Stimulated activated CD4-positive, alpha-beta T cell treated with anti-CD3 and anti-CD28 coated beads, Interleukin-12 subunit alpha, Interleukin-12 subunit beta, amount 100 ng/mL, for 4 hours (primary cell): ENCODE data around the gene SFXN4.

Experiments
- DNase-seq: peaks from one replicate; pipeline ENCODE4 v3.0.0-alpha.2; 2020

Gene SFXN4

DNA sequence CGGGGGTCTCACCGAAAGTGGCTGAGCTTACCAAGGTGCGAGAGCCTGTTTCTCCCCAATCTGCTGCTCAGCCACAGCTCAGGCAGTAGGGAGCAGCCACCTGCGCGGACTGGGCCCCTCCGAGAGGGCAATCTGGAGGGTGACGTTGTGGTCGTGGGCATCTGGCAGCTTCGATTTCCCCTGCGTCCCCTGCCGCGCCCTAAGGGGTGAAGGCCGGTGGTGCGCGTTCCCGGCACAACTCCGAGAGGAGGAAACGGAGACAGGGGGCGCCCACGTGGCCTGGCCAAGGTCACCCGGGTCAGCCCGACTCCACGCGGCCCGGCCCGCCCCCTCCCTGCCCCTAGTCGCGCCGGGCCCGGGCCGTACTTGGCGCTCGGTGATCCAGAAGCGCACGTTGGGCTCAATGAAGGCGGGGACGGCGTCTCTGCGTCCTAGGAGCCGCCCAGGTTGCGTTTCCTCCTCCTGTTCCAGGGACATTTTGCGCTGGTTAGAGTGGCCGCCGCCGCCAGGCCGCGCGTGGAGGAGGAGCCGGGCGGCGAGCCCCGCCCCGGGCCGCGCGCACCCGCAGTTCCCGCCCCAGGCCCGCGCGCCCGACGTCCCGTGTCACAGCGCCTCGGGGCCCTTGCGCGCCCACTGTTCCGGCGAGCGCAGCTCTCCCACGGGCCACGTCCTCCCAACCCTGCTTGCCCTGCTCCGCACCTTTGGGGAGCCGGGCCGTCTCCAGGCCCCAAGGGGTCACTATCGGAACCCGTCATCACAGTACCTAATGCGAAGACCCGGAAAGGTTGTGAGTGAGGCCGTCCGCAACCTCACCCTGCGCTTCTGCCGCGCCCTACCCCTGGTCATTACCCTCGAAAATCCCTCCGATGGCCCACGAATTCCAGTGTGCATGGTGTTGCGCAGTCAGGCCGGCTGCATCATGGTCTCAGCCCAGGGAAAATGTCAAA lies at the start of gene SFXN4:
TSS of gene SFXN4 (minus strand) at position 544 of the 947 bp plus-strand sequence. CDS start at position 477, 67 bp downstream.
- peak; percentile 80 for DNase-seq

DNA sequence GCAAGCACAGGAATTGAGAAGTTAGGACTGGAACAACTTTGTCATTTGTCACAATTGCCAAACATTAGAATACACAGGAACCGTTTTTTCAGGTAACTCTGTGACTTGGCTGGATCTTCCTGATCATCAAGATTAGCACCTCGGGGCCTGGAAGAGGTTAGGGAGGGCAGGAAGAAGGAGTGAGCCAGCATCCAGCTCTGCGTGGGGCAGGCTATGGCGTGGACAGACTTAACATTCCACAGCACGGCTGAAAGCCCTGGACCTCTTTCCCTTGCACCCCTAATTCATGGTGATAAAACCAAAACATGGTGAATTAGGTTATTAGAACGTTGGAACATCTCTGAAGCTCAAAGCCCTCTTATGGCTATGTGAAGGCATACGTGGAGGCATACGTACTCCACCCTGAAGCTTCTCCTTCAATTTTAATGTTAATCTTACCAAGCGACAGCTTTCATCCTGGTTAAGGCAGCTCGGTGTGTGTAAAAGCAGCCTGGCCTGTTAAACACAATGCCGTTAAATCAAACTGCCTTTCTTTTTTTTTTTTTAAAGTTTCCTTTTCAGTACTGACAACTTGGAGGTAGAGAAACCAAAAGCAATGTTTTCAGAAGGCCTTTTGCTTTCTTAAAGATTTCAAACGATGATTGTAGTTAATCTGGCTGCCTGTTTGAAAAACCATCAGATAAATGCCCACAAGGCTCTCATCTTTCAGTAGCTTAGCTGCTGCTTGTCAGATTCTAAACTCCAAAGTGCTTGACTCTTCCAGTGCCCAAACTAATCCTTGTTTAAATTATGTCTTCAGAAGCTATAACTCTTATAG lies 46.3 kb upstream of the SFXN4 start:
- no peak for DNase-seq

DNA sequence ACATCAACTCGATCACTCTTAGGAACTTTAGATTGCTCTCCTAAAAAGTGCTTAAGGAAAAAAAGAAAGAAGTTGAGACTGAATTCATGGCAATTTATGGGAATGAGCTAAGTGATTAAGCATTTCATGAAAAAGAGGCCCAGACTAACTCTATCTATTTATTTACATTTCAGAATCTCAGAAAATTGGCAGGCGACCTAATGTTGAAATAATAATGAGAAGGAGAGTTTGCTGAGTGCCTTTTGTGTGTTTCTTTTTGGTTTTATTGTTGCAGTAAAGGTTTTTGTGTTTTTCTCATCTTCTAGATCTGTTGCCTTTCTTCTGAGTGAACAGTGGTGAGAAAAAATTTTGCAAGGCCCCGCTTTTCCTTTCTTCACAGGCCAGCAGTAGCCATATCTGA lies 45.7 kb upstream of the SFXN4 start:
- no peak for DNase-seq

- no peak for DNase-seq
These were observed 45.1 kb upstream of the SFXN4 start for GRCh38 chr10:119210633-119211032.

DNA sequence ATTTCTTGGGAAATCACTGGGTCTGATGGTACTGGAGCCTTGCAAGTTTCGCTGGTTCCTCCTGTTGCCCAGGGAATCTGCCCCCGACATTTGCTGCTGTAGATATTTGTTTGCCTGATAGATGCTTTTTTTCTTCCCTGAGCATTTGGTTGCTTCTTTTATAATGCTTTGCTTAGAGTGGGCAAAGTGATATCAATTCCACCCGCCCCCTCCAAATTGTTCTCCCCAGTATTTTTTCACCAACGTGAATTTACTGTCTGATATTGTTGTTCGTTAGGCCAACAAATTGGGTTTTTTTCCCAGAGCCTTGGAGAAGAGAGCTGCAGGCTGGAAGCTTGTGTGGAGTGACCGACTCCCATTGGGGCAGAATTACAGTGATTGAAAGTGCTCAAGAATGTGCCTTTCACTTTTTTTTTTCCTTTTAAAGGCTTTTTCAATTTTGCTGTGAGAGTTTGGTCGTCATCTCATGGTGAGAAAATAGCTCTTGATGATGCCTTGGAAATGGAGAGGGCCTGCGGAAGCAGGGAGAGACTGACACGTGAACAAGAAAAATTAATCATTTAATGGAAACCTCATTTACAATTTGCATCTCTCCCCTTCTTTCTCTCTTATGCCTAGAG lies 44.3 kb upstream of the SFXN4 start:
- no peak for DNase-seq

DNA sequence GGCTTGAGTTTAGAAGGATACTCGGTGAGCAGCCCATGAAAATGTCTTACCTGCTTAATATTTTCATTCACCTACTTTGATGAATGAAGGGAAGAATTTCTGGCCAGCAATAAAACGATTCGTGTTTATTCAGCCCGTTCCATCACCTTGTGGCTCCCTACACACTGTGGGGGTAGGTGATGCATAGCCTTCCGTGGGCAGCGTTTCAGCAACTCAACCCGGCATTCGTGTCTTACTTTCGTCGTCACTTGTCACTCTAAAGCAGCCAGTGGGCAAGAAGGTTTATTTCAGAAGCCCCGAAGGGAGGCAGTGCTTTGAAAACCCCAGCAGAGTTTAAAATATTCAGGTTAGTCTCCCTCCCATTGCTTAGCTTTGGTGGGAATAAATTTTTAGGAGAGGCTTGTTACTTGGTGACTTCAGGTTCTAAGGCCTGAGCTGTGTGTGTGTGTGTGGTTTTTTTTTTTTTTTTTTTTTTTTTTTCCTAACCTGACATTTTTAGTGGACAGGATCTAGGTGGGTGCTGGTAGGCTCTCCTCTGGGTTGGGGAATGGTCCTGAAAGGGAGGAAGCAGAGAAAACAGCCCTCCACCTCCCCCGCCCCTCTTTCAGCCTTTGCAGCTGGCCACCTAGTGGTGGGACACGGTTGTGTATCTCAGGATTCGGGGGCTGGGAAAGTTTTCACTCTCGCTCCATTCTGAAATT lies 43.7 kb upstream of the SFXN4 start:
- peak; percentile 49 for DNase-seq

GRCh38 chr10:119208553-119208940 lies 43.0 kb upstream of the SFXN4 start:
- DNase-seq: no peak

DNA sequence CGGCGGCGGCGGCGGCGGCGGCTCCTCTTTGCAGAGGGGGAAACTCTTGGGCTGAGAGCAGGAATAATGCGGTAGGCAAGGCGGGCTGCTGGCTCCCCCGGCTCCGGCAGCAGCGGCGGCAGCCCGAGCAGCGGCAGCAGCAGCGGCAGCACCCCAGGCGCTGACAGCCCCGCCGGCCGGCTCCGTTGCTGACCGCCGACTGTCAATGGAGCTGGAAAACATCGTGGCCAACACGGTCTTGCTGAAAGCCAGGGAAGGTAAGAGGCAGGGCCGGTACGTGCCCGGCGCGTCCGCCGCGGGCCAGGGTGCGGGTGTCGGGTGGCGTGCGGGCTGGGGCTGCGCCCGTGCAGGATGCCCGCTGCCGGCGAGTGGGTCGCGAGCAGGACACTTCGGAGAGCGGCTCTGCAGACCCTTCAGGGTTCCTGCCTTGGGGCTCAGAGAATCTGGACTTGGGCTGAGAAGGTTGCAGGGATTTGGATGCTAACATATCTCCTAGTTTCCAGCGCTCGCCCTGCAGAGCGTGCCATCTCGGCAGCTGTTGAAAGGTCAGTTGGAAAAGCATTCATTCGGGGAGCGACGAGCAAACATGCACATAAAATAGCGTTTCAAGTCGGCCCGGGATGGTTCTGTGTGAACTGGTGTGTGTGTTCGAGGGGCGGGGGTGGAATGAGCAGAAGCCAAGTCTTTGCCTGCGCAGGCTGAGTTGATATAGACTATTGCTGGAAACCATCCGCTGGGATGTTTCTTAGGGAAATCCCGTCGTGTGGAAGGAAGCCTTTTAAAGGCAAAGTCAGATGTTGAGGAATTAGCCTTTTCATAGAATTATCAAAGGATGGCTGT lies 42.4 kb upstream of the SFXN4 start:
- DNase-seq: peak; percentile 17

DNA sequence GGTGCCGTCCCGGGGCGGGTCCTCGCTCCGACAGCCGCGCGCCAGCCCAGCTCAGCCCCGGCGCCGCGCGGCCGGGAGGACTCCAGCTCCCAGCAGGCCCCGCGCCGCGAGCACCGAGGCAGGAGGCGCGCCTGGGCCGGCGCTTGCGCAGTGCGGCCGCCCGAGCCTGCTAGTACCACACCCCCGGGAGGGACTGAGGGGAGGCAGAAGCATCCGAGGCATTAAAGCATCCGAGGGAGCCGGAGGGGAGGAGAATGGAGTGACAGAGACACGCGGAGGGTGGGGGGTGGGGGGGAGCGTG lies 41.8 kb upstream of the SFXN4 start, which contains the start of gene GRK5:
TSS of gene GRK5 (plus strand) at position 206 of the 301 bp plus-strand sequence. CDS start 347 bp downstream, outside the sequence.
- peak; percentile 90 for DNase-seq

DNA sequence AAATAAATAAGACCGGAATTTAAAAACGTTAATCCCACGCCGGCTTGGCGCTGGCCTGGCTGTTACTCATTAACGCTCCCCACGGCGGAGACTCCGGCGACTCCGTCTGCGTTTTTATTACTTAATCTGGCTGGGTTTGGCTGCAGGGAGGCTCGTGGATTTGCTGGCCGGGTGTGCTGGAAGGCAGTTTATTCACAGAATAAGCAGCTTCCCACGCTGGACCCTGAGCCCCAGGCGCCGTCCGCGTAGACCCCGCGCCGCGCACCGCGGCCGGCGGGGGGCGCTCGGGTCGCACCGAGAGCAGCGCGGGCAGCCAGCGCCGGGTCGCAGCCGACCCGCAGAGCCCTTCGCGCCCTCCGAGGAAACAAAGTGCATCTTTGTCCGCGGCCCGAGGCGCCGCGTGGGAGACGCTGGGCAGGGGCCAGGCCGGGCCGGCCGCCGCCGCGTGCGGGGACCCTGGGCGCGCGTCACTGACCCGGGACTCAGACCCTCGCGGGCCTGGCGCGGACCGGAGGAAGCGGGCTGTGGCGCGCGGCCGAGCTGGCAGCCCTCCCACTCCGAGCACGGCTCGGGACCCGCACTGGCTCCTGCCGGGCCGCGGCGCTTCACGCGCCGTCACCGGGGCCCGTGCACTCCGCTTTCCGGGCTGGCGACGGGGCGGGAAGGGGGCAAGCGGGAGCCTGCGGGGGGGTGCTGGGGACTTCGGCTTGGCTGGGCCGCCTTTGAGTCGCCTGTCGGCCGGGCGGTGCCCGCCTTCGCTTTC lies 41.3 kb upstream of the SFXN4 start:
- peak; percentile 72 for DNase-seq

GRCh38 chr10:119205894-119206602 lies 40.5 kb upstream of the SFXN4 start:
- DNase-seq: peak; percentile 34

- DNase-seq: no peak
These were observed 37.5 kb upstream of the SFXN4 start for GRCh38 chr10:119203006-119203405.

GRCh38 chr10:119201233-119201632 lies 35.7 kb upstream of the SFXN4 start:
- no peak for DNase-seq

- peak; percentile 21 for DNase-seq
These were observed 33.9 kb upstream of the SFXN4 start for GRCh38 chr10:119199231-119199992.

DNA sequence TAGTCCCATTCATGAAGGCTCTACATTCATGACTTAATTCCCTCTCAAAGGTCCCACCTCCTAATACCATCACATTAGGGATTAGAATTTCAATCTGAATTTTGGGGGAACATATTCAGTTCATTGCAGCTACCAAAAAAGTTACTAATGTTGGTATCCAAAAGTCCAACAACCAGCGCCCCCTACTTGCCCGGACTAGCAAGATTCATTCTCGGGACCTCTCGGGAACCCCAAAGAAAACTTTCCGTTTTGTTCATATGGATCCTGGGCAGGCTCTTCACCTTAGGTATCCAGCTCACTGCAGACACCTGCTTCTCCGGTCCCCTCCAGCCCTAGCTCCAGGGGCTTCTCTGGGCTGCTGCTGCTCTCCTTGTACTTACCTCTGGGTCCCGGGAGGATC lies 32.9 kb upstream of the SFXN4 start:
- peak; percentile 25 for DNase-seq

- DNase-seq: no peak
These were observed 32.4 kb upstream of the SFXN4 start for GRCh38 chr10:119197921-119198320.

- DNase-seq: no peak
These were observed 26.4 kb upstream of the SFXN4 start for GRCh38 chr10:119191881-119192280.

DNA sequence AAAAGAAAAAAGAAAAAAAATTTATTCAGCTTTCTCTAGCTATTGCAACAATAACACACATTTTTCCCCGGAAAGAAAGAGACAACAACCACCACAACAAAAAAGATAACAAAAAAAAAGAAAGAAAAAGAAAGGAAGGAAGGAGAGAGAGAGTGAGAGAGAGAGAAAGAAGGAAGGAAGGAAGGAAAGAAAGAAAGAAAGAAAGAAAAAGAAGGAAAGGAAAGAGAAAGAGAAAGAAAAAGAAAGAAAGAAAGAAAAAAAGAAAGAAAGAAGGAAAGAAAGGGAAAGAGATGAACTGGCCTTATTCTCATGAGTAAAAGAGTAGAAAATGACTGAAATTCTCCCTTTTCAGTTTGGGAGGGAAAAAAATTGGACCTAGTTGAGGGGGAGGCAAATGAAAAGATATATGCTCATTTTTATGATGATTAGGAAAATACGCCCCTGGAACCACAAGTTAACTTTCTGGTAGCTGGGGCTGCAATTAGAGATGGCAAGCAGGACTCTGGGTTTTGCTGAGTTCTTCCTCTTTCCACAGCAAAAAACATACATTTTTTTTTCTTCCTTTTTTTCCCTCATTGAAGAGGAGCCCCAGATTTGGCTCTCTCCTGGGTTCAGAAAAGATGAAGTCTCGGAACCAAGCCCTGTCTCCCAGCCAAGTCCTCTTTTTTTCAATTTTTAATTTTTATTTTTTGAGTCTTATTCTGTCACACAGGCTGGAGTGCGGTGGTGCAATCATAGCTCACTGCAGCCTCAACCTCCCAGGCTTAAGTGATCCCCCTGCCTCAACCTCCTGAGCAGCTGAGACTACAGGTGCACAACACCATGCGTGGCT lies 25.7 kb upstream of the SFXN4 start:
- DNase-seq: no peak

DNA sequence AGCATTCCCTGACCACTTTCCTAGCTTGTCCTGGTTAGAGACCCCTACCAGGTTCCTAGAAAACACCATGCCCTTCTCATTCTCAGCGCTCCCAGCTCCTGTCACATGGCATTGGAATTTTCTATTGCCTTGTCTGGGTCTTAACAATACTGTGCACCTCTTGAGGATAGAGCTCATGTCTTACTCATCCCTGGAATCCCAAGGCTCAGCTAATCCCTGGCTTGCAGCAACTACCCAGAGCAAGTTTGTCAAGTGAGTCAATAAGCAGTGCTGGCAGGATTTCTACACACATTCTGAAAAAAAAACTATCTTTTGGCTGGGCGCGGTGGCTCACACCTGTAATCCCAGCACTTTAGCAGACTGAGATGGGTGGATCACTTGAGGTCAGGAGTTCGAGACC lies 24.8 kb upstream of the SFXN4 start:
- DNase-seq: no peak
